Hepatocyte (in vitro differentiated cells): ENCODE data around the gene CCER1. TPM values are rescaled to one million over a fixed set of nuclear protein-coding genes. Genes with fewer than 3 reads are reported as not detected.

Source experiments
- DNase-seq: peaks from one replicate; pipeline ENCODE4 v3.0.0-alpha.2; 2016; ENCODE audit warnings: low spot score
- H2AFZ ChIP-seq: fragments of 200-600 bp; sonication (generic); 2 replicates; pipeline ENCODE4 v1.6.0; 2016; ENCODE audit warnings: antibody characterized with exemption, mild to moderate bottlenecking
- H3K27ac ChIP-seq: fragments of 200-600 bp; sonication (generic); 2 replicates; pipeline ENCODE4 v1.5.1; 2016; ENCODE audit warnings: mild to moderate bottlenecking
- H3K27me3 ChIP-seq: fragments of 200-600 bp; sonication (generic); 2 replicates; pipeline ENCODE4 v1.6.1; 2016
- H3K36me3 ChIP-seq: fragments of 200-600 bp; sonication (generic); replicated peaks from 2 replicates; pipeline ENCODE4 v1.5.1; 2016; ENCODE audit warnings: low read depth; ENCODE audit not compliant: insufficient read depth
- H3K4me1 ChIP-seq: fragments of 200-600 bp; sonication (generic); 2 replicates; pipeline ENCODE4 v1.5.1; 2016; ENCODE audit warnings: mild to moderate bottlenecking, moderate library complexity; ENCODE audit not compliant: insufficient read depth
- H3K4me2 ChIP-seq: fragments of 200-600 bp; sonication (generic); 2 replicates; pipeline ENCODE4 v1.6.0; 2016
- H3K4me3 ChIP-seq: fragments of 200-600 bp; sonication (generic); 2 replicates; pipeline ENCODE4 v1.5.1; 2016; ENCODE audit warnings: mild to moderate bottlenecking
- H3K79me2 ChIP-seq: fragments of 200-600 bp; sonication (generic); 2 replicates; pipeline ENCODE4 v1.6.0; 2017; ENCODE audit warnings: mild to moderate bottlenecking
- H3K9me2 ChIP-seq: fragments of 200-600 bp; sonication (generic); replicated peaks from 2 replicates; pipeline ENCODE4 v1.6.0; 2017; ENCODE audit warnings: mild to moderate bottlenecking; ENCODE audit not compliant: insufficient read depth
- H3K9me3 ChIP-seq: fragments of 200-600 bp; sonication (generic); 2 replicates; pipeline ENCODE4 v1.5.1; 2016; ENCODE audit warnings: low read depth, mild to moderate bottlenecking
- H4K20me1 ChIP-seq: fragments of 200-600 bp; sonication (generic); 2 replicates; pipeline ENCODE4 v1.6.0; 2016; ENCODE audit warnings: mild to moderate bottlenecking; ENCODE audit not compliant: insufficient read depth, poor library complexity, severe bottlenecking
- CTCF ChIP-seq: fragments of 200-600 bp; sonication (generic); IDR thresholded peaks from 2 replicates; pipeline ENCODE4 v1.5.1; 2016; ENCODE audit warnings: antibody characterized with exemption, mild to moderate bottlenecking; ENCODE audit not compliant: poor library complexity
- EZH2 ChIP-seq: fragments of 200-600 bp; sonication (generic); IDR thresholded peaks from 2 replicates; pipeline ENCODE4 v1.6.1; 2016; ENCODE audit warnings: antibody characterized with exemption, mild to moderate bottlenecking, borderline replicate concordance
- EZH2phosphoT487 ChIP-seq: fragments of 200-600 bp; sonication (generic); IDR thresholded peaks from one replicate; pipeline ENCODE4 v1.6.1; 2018; ENCODE audit warnings: antibody characterized with exemption, mild to moderate bottlenecking, low read depth, moderate library complexity; ENCODE audit not compliant: unreplicated experiment, severe bottlenecking
- WGBS: methylation state at CpG from one replicate; pipeline ENCODE4 v1.1.6; 2016; ENCODE audit warnings: low lambda C conversion rate; ENCODE audit errors: missing lambda C conversion rate; 5-methylcytosine and 5-hydroxymethylcytosine counted together
- polyA plus RNA-seq: library from polyadenylated mRNA; unstranded; fragments of >200 nt; fragmentation: Nextera tagmentation; extraction: Ambion mirVana; gene quantifications from 2 replicates; pipeline ENCODE4 v1.2.1, GENCODE V29; 2016
- total RNA-seq: library from RNA; depleted of rRNA; stranded (reverse); fragments of >200 nt; gene quantifications from 2 replicates; pipeline ENCODE4 v1.2.3, GENCODE V29; 2014

The CCER1 gene
- total and polyA plus RNA-seq, 2 experiments from 2014 or later, result not detected

GRCh38 chr12:90909069-90909770, 45.8 kb downstream of the CCER1 start:
- H3K27me3 ChIP-seq, result no peaks in the 10 kb centered on the region
- H4K20me1 ChIP-seq, result no peaks in the 10 kb centered on the region
- WGBS, result 40% methylated on average over 7 of the region's 7 CpGs
- no peaks in the 10 kb centered on the region for H3K9me3 ChIP-seq
- no peaks in the 10 kb centered on the region for H3K79me2 ChIP-seq
- no peak overlapping the region for H3K4me3 ChIP-seq
- peak overlapping the region; percentile 17 for H3K4me2 ChIP-seq
- no peaks in the 10 kb centered on the region for H3K36me3 ChIP-seq
- no peak for TF ChIP-seq EZH2phosphoT487
- peak; percentile 87 for TF ChIP-seq CTCF
- TF ChIP-seq EZH2, result no peak
- H3K4me1 ChIP-seq, result no peaks in the 10 kb centered on the region
- DNase-seq, result peak; percentile 67
- H2AFZ ChIP-seq, result no peak overlapping the region
- no peaks in the 10 kb centered on the region for H3K9me2 ChIP-seq
- no peak overlapping the region for H3K27ac ChIP-seq

GRCh38 chr12:90908465-90908864, 46.5 kb downstream of the CCER1 start:
- Histone ChIP-seq H3K4me2 (no peak overlapping the region), H3K27ac (no peak overlapping the region), H3K4me1 (no peaks in the 10 kb centered on the region), H3K27me3 (no peaks in the 10 kb centered on the region), H3K9me3 (no peaks in the 10 kb centered on the region), H3K4me3 (no peak overlapping the region), H3K36me3 (no peaks in the 10 kb centered on the region), H3K9me2 (no peaks in the 10 kb centered on the region), H2AFZ (no peak overlapping the region), H4K20me1 (no peaks in the 10 kb centered on the region), H3K79me2 (no peaks in the 10 kb centered on the region)
- no peak for DNase-seq
- TF ChIP-seq CTCF (no peak), EZH2phosphoT487 (no peak), EZH2 (no peak)

GRCh38 chr12:90905691-90906370, 49.1 kb downstream of the CCER1 start:
- Histone ChIP-seq H3K27ac (no peak overlapping the region), H3K27me3 (no peaks in the 10 kb centered on the region), H2AFZ (no peak overlapping the region), H3K79me2 (no peaks in the 10 kb centered on the region), H3K4me3 (no peak overlapping the region), H3K36me3 (no peaks in the 10 kb centered on the region), H3K4me2 (no peak overlapping the region), H4K20me1 (no peaks in the 10 kb centered on the region), H3K9me3 (no peaks in the 10 kb centered on the region), H3K9me2 (no peaks in the 10 kb centered on the region), H3K4me1 (no peaks in the 10 kb centered on the region)
- 81% methylated on average over 1 of the region's 1 CpG for WGBS
- DNase-seq, result no peak
- TF ChIP-seq EZH2phosphoT487 (no peak), EZH2 (no peak), CTCF (no peak)
